ENCODE results near the gene MAPK4.

The MAPK4 gene

GRCh38 chr18:50654211-50654610 is 94.3 kb downstream of the MAPK4 start:
- no peak for DNase-seq (ENCODE audit: low spot score)

GRCh38 chr18:50654658-50655550 is 95.0 kb downstream of the MAPK4 start:
- peak; percentile 30 for DNase-seq (ENCODE audit: low spot score)

DNA sequence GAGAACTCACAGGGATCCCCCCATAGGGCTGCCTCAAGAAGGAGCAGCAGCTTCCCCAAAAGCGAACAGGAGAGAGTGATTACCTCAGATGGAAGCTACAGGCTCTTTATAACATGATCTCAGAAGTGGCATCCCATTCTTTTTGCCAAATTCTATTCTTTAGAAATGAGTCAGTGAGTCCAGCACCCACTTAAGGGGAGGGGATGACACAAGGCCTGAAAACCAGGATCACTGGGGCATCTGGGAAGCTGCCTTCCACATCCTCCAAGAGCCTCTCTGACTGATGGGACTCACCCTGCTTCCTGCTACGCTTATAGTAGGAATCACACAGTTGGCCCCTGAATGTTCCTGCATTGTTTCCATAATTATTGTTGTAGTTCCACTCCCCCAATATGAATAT is 96.5 kb downstream of the MAPK4 start:
- no peak for DNase-seq (ENCODE audit: low spot score)

DNA sequence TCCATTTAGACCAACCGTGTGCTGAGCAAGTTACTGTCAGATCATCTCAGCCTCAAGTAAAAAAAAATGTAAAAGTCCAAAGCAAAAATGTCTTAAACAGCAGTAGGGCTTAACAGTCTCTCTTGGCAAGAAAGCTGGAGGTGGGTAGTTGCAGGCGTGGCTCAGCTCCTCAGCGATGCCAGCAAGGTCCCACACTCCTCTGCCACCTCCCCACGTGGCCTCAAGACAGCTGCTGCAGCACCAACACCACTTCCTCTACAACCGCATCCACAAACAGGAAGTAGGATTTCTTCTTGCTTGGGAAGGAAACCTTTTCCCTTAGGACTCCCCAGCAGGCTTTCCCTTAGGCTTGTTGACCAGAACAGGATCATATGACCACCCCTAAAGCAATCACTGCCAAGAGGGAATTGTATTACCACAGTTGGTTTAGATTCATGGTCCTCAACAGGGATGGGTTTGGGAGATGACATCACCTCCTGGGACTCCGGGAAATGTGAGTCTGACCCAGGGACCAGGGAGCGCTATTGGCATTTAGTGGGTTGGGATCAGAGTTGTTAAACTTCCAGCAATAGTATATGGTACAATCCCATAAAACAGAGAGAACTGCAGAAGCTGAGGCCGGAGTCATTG is 97.1 kb downstream of the MAPK4 start:
- no peak for DNase-seq (ENCODE audit: low spot score)

GRCh38 chr18:50658601-50659000 is 98.7 kb downstream of the MAPK4 start:
- no peak for DNase-seq (ENCODE audit: low spot score)

DNA sequence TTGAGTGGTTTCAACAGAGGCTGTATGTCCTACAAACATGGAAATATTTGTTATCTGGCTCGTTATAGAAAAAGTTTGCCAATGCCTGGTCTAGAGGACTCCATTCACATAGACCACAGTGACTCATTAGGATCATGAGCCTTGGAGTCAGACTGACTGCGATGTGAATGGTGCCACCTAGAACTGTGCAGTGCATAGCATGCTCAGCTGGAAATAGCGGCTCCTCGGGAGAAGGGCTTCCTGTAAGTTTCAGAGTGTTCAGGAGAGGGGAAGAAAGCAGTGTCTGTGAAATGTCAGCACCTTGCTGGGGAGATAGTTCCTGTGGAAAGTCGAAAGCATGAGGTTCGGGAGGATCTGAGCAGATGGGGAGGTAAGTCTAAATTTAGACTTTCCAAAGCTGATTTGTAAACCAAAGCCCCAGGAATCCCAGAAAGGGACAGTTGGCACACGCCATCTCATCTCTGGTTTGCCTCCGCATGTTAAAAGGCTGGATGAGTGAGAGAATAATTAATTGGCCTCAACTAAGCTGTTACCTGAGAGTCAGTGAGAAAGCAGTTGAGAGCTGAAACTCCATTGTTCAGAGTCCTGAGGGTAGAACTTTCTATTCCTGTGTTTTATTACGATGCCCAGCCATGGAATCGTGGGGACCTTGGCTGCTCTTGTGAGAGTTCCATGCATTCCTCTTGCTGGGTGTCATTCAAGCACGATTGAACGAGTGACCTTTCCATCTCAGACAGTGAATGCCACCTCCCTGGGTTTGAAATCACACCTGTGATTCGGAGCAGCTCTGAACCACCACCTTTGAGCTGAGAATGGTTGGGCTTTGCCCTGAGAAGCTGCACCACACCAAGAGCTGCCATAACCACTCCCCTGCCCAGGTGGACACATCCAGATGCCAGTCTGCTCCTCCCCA is 99.5 kb downstream of the MAPK4 start:
- no peak for DNase-seq (ENCODE audit: low spot score)

DNA sequence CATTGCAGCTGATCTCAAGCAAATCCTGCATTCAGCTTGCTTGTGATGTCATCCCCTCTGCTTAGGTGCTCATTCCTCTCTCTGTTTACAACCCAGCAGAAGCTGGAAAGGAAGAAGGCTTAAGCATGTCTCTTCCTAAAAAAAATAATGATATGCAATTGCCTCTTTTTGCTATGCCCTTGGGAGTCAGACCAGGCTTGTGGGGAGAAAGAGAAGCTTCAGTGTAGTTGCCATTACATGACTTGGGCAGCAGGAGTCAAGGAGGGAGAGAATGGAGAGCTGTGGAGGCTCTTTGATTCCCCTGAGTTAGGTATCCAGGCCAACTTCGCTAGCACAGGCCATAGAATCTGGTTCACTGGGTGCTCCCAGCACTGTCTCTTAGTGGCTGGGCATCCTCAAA is 101.1 kb downstream of the MAPK4 start:
- DNase-seq (ENCODE audit: low spot score): no peak

- DNase-seq (ENCODE audit: low spot score): no peak
Observed at GRCh38 chr18:50662177-50662576, 102.3 kb downstream of the MAPK4 start.

GRCh38 chr18:50662775-50663383 is 103.0 kb downstream of the MAPK4 start:
- DNase-seq (ENCODE audit: low spot score): no peak

GRCh38 chr18:50663626-50664441 is 103.9 kb downstream of the MAPK4 start:
- no peak for DNase-seq (ENCODE audit: low spot score)

GRCh38 chr18:50665015-50665414 is 105.1 kb downstream of the MAPK4 start:
- no peak for DNase-seq (ENCODE audit: low spot score)

DNA sequence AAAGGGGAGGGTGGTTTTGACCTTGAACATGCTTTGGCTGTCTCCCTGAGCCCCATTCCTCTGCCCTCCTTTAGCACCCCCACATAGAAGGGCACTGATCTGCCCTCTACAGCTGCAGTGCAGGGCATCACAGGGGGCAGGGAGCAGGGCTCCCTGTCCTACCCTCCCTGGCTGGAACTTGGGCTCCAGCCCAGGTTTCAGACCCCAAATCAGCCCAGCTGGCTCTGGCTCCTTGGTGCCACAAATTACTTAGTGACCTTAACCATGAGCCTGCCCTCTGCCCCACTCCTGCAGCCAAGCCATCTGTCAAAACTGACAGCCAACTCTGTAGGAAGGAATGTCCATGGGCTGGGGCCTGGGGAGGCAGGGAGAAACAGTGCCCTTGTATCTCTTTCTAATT is 105.6 kb downstream of the MAPK4 start:
- no peak for DNase-seq (ENCODE audit: low spot score)

DNA sequence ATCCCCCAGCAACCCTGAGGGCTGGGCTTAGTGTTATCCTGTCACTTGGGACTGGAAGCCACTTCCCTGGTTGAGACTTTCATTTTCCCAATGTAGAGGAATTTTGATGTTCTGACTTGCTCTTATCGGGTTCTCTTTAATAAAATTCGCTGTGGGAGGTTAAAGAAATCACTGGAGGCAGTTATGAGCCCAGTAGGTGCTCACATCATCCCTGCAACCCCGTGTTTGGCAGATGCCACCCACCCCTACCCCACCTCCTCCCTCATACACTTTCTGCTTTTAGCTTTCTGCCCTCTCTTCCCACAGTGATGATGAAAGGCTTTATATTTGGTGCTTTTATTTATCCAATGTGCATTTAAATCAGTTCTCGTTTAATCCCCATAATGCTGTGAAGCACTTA is 106.6 kb downstream of the MAPK4 start:
- DNase-seq (ENCODE audit: low spot score): no peak

DNA sequence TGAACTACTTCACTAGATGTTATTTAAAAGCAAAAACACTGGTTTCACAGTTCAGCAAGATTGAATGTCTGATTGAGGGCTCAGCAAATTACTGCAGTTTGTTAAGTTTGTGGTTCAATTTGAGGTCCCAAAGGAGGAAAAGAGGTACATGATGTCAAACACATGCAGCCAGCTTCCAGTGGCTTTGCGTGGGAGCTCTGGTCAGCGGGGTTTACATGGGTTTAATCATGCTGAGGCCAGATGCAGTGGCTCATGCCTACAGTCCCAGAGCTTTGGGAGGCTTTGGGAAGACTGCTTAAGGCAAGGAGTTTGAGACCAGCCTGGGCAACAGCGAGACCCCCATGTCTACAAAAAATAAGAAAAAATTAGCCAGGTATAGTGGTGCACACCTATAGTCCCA is 111.5 kb downstream of the MAPK4 start:
- no peak for DNase-seq (ENCODE audit: low spot score)

DNA sequence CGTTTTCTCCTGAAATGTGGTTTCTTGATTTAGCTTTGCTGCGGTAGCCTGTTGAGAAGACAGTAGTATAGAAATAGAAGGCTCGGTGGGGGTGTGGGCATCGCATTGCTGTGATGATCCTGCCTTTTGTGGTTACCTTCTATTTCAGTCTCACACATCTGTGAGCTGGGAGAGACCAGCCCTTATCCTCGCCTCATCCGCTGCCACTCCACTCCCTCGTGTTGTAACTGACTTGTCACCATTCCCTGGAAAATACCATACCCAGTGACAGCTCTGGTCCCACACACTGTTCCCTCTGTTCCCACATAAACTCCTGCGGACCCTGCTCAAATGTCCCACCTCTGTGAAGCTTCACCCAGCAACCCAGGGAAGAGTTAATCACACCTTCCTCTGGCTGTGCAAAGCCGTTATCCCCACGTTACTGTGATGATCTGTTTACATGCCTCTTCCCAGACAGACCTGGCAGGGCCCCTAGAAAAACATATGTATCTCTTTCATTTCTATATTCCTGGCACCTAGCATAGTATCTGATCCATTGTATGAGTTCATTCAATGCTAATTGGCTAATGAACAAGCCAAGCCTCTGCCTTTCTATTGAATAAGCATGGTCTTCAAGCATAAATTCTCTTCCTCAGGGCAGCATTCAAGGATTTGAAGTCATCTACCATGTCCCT is 114.6 kb downstream of the MAPK4 start:
- no peak for DNase-seq (ENCODE audit: low spot score)

GRCh38 chr18:50675043-50675442 is 115.2 kb downstream of the MAPK4 start:
- DNase-seq (ENCODE audit: low spot score): no peak

- no peak for DNase-seq (ENCODE audit: low spot score)
Observed at GRCh38 chr18:50678651-50679050, 118.8 kb downstream of the MAPK4 start.

GRCh38 chr18:50679056-50679455 is 119.2 kb downstream of the MAPK4 start:
- no peak for DNase-seq (ENCODE audit: low spot score)

DNA sequence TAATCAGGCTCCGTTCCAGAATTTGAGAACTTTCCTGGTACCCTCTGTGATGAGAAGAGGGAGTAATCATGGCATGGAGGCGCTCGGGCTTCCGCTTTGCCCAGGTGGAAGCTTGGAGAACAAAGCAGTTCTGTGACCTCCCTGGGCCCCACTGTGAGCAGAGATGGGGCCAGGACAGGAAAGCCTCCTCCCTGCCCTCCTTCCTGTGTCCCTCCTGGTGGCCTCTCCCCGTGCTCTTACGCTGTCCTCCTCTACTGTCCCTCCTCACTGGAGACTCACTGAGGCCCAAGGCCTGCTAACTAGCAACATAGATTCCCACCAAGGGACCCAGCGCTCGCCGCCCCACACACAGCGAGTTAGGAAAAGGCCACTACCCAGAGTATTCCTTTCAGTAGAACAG is 119.8 kb downstream of the MAPK4 start:
- no peak for DNase-seq (ENCODE audit: low spot score)

DNA sequence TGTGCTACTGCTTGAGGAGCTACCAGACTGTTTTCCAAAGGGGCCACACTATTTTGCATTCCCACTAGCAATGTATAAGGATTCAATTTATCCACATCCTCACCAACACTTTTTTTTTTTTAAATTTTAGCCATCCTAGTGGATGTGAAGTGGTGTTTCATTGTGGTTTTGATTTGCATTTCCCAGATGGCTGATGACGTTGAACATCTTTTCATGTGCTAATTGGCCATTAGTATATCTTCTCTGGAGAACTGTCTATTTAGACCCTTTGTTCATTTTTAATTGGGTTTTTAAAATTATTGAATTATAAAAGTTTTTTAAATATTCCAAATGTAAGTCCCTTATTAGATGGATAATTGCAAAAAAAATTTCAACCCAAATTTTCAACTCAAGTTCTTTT is 121.1 kb downstream of the MAPK4 start:
- no peak for DNase-seq (ENCODE audit: low spot score)

GRCh38 chr18:50682852-50683251 is 123.0 kb downstream of the MAPK4 start:
- DNase-seq (ENCODE audit: low spot score): no peak
